ENCODE data around the gene C6orf132. TPM values are rescaled to one million over a fixed set of nuclear protein-coding genes. Genes with fewer than 3 reads are reported as not detected.
A peak's percentile ranks its signal among the peaks of the same experiment; 100 is the strongest.

C6orf132 gene
- total RNA-seq, 2 donors from 2014 or later: 23.4 to 24.4 TPM

DNA sequence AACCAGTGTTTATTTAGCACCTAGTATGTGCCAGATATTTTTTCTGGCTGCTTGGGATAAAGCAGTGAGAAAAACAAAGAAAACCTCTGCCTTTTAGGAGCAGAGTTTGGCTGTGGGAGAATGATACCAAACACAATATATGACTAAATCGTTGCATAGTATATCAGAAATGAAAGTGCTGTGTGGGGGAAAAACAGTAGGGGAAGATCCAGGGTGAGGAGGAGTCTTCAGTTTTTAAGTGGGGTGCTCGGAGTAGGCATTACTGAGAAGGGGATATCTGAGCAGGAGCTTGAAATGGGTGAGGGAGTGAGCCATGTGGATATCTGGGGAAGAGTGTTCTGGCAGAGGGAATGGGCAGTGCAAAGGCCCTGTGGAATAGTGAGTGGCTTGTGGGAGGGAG lies 69.1 kb downstream of the C6orf132 start:
- Mint-ChIP-seq H3K4me3 (no peak overlapping the region), H3K27ac (peak overlapping the region; percentile 10), H3K4me1 (no peaks in the 10 kb centered on the region), H3K27me3 (ENCODE audit: insufficient read depth) (no peaks in the 10 kb centered on the region), H3K36me3 (ENCODE audit: low read depth) (peaks cover 47% of the 10 kb centered on the region), H3K9me3 (no peaks in the 10 kb centered on the region)
- H3K27ac ChIP-seq (ENCODE audit: low read depth, low read length): no peak overlapping the region
- peaks cover 44% of the 10 kb centered on the region for H3K36me3 ChIP-seq (ENCODE audit: control insufficient read depth, insufficient read depth, low read length)
- no peaks in the 10 kb centered on the region for H3K9me3 ChIP-seq (ENCODE audit: control insufficient read depth, low read length)
- no peak overlapping the region for H3K4me3 ChIP-seq (ENCODE audit: low read length)
- H3K27me3 ChIP-seq (ENCODE audit: control insufficient read depth, insufficient read depth, low read length, poor library complexity, severe bottlenecking): no peaks in the 10 kb centered on the region
- no peak for DNase-seq
- no peaks in the 10 kb centered on the region for H3K4me1 ChIP-seq (ENCODE audit: control insufficient read depth, insufficient read depth, low read length)
- 93 to 100% methylated on average over 1 to 2 of the region's 2 CpGs for WGBS, 2 experiments (ENCODE audit: insufficient coverage in 1 of 2, insufficient read length in 1 of 2)
- H3K9ac ChIP-seq (ENCODE audit: extremely low read depth, low read length, poor library complexity, severe bottlenecking): no peak overlapping the region
- TF ChIP-seq, protein P1, sequence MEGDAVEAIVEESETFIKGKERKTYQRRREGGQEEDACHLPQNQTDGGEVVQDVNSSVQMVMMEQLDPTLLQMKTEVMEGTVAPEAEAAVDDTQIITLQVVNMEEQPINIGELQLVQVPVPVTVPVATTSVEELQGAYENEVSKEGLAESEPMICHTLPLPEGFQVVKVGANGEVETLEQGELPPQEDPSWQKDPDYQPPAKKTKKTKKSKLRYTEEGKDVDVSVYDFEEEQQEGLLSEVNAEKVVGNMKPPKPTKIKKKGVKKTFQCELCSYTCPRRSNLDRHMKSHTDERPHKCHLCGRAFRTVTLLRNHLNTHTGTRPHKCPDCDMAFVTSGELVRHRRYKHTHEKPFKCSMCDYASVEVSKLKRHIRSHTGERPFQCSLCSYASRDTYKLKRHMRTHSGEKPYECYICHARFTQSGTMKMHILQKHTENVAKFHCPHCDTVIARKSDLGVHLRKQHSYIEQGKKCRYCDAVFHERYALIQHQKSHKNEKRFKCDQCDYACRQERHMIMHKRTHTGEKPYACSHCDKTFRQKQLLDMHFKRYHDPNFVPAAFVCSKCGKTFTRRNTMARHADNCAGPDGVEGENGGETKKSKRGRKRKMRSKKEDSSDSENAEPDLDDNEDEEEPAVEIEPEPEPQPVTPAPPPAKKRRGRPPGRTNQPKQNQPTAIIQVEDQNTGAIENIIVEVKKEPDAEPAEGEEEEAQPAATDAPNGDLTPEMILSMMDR (conservative IDR thresholded peaks at IDR 0.05): no peak

DNA sequence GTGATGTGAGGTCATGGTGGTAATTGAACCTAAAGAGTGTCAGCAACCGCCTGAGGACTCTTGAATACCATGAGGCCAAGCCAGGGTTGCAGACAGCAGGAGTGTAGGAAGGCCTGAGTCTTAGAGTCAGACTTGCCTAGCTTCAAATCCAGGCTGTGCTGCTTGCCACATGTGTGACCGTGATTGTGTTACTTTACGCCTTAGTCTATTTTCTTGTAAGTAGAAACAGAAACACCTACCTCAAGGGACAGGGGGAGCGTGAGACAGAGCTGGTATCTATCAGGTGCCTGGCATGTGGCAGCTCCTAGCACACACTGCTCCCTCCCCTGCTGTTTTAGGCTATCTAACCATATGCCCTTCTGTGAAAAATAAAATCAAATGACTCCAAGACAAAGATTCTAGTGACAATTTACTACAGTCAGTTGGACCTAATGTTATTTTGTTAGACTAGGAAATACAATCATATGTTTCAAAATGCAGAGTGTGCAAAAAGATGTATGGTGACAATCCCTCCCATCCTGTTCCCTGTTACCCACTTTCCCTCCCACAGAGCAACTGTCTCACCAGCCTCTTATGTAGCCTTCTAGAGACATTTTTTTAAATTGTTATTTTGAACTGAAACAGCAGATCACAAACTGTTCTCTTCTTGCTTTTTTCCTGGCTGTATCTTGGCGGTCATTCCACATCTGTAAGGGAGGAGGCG lies 70.4 kb downstream of the C6orf132 start:
- Histone ChIP-seq H3K4me1 (ENCODE audit: control insufficient read depth, insufficient read depth, low read length) (no peaks in the 10 kb centered on the region), H3K9me3 (ENCODE audit: control insufficient read depth, low read length) (no peaks in the 10 kb centered on the region), H3K27me3 (ENCODE audit: control insufficient read depth, insufficient read depth, low read length, poor library complexity, severe bottlenecking) (no peaks in the 10 kb centered on the region), H3K4me3 (ENCODE audit: low read length) (no peak overlapping the region), H3K27ac (ENCODE audit: low read depth, low read length) (no peak overlapping the region), H3K9ac (ENCODE audit: extremely low read depth, low read length, poor library complexity, severe bottlenecking) (no peak overlapping the region), H3K36me3 (ENCODE audit: control insufficient read depth, insufficient read depth, low read length) (peaks cover 43% of the 10 kb centered on the region)
- Mint-ChIP-seq H3K36me3 (ENCODE audit: low read depth) (peaks cover 36% of the 10 kb centered on the region), H3K27me3 (ENCODE audit: insufficient read depth) (no peaks in the 10 kb centered on the region), H3K4me1 (no peaks in the 10 kb centered on the region), H3K4me3 (no peak overlapping the region), H3K9me3 (no peaks in the 10 kb centered on the region), H3K27ac (no peak overlapping the region)
- DNase-seq: no peak
- 69 to 72% methylated on average over 4 to 6 of the region's 6 CpGs for WGBS, 2 experiments (ENCODE audit: insufficient coverage in 1 of 2, insufficient read length in 1 of 2)
- TF ChIP-seq, protein P1 (conservative IDR thresholded peaks at IDR 0.05): no peak

DNA sequence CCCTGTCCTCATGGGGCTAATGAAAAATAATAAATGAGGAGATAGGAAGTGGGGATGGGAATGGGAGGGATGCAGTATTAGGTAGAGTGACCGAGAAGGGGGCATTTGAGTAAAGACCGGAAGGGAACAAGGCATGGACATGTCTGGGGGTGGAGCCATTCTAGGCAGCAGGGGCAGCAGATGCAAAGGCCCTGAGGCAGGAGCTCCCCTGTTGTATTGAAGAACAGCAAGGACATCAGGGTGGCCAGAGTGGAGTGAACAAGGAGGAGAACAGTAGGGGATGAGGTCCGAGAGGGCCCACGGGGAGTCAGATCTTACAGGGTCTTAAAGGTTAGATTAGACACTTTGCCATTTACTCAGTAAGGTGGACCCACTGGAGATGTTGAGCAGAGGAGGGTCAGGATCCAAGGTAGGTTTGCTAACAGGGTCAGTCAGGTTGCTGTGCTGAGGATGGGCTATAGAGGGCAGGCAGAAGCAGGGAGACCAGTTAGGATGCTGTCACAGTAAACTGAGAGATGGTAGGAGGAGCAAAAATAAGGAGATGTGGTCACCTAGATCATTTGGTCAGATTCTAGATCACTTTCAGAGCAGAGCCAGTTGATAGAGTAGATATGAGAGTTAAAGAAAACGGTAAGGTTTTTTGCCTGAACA lies 73.4 kb downstream of the C6orf132 start:
- H3K27me3 Mint-ChIP-seq (ENCODE audit: insufficient read depth): no peaks in the 10 kb centered on the region
- H3K36me3 Mint-ChIP-seq (ENCODE audit: low read depth): peaks cover 28% of the 10 kb centered on the region

More for the DNA sequence above, 73.4 kb downstream of the C6orf132 start:
- Mint-ChIP-seq H3K4me1 (no peaks in the 10 kb centered on the region), H3K4me3 (no peak overlapping the region), H3K27ac (no peak overlapping the region), H3K9me3 (no peaks in the 10 kb centered on the region)
- Histone ChIP-seq H3K27ac (ENCODE audit: low read depth, low read length) (no peak overlapping the region), H3K9me3 (ENCODE audit: control insufficient read depth, low read length) (no peaks in the 10 kb centered on the region), H3K9ac (ENCODE audit: extremely low read depth, low read length, poor library complexity, severe bottlenecking) (no peak overlapping the region), H3K27me3 (ENCODE audit: control insufficient read depth, insufficient read depth, low read length, poor library complexity, severe bottlenecking) (no peaks in the 10 kb centered on the region), H3K4me3 (ENCODE audit: low read length) (no peak overlapping the region), H3K4me1 (ENCODE audit: control insufficient read depth, insufficient read depth, low read length) (no peaks in the 10 kb centered on the region), H3K36me3 (ENCODE audit: control insufficient read depth, insufficient read depth, low read length) (peaks cover 52% of the 10 kb centered on the region)
- DNase-seq: no peak
- TF ChIP-seq, protein P1 (conservative IDR thresholded peaks at IDR 0.05): peak; percentile 34
- WGBS, 2 experiments (ENCODE audit: insufficient coverage in 1 of 2, insufficient read length in 1 of 2): 93 to 95% methylated on average over 5 of the region's 5 CpGs
